ENCODE measurements around the gene CACNG7. TPM values are rescaled to one million over a fixed set of nuclear protein-coding genes. Genes with fewer than 3 reads are reported as not detected.

Gene CACNG7
- total RNA-seq, 4 donors from 2014 or later: not detected

- no peak overlapping the region for H3K4me3 ChIP-seq (ENCODE audit: low read depth, poor library complexity, severe bottlenecking)
- DNase-seq (ENCODE audit: low spot score in 2 of 2): no peak
- intact Hi-C loops (cut with DNase I; ENCODE audit: low total_unique reads): no loop called here
- no peak for TF ChIP-seq CTCF (IDR thresholded peaks at IDR 0.05)
- no peak for TF ChIP-seq POLR2A (IDR thresholded peaks at IDR 0.05)
- 91 to 92% methylated on average over 10 of the region's 10 CpGs for WGBS, 2 donors
Measured at GRCh38 chr19:53885036-53885435, 24.0 kb upstream of the CACNG7 start.

GRCh38 chr19:53892301-53892980, 16.6 kb upstream of the CACNG7 start:
- H3K4me3 ChIP-seq (ENCODE audit: low read depth, poor library complexity, severe bottlenecking): no peak overlapping the region
- no peak for DNase-seq (ENCODE audit: low spot score in 2 of 2)
- TF ChIP-seq CTCF (IDR thresholded peaks at IDR 0.05) (no peak), POLR2A (IDR thresholded peaks at IDR 0.05) (no peak)
- intact Hi-C loops (cut with DNase I; ENCODE audit: low total_unique reads): no loop called here
- 72 to 79% methylated on average over 23 of the region's 23 CpGs for WGBS, 2 donors

GRCh38 chr19:53892981-53893325, 16.1 kb upstream of the CACNG7 start:
- no peak for TF ChIP-seq CTCF (IDR thresholded peaks at IDR 0.05)
- TF ChIP-seq POLR2A (IDR thresholded peaks at IDR 0.05): no peak
- WGBS, 2 donors: 67 to 77% methylated on average over 8 of the region's 8 CpGs
- intact Hi-C loops (cut with DNase I; ENCODE audit: low total_unique reads): no loop called here
- H3K4me3 ChIP-seq (ENCODE audit: low read depth, poor library complexity, severe bottlenecking): no peak overlapping the region
- no peak for DNase-seq (ENCODE audit: low spot score in 2 of 2)

GRCh38 chr19:53894707-53895106, 14.4 kb upstream of the CACNG7 start:
- TF ChIP-seq CTCF (IDR thresholded peaks at IDR 0.05) (no peak), POLR2A (IDR thresholded peaks at IDR 0.05) (no peak)
- 55 to 61% methylated on average over 9 of the region's 9 CpGs for WGBS, 2 donors
- intact Hi-C loops (cut with DNase I; ENCODE audit: low total_unique reads): no loop called here
- no peak for DNase-seq (ENCODE audit: low spot score in 2 of 2)
- H3K4me3 ChIP-seq (ENCODE audit: low read depth, poor library complexity, severe bottlenecking): no peak overlapping the region

GRCh38 chr19:53896682-53897081, 12.4 kb upstream of the CACNG7 start:
- intact Hi-C loops (cut with DNase I; ENCODE audit: low total_unique reads): no loop called here
- 54 to 55% methylated on average over 4 of the region's 4 CpGs for WGBS, 2 donors
- no peak for TF ChIP-seq POLR2A (IDR thresholded peaks at IDR 0.05)
- H3K4me3 ChIP-seq (ENCODE audit: low read depth, poor library complexity, severe bottlenecking): no peak overlapping the region
- DNase-seq (ENCODE audit: low spot score in 2 of 2): no peak

- TF ChIP-seq CTCF (IDR thresholded peaks at IDR 0.05) (no peak), POLR2A (IDR thresholded peaks at IDR 0.05) (no peak)
- whole genome bisulfite sequencing, 2 donors: 63 to 68% methylated on average over 4 of the region's 4 CpGs
- intact Hi-C loops (cut with DNase I; ENCODE audit: low total_unique reads): no loop called here
- no peak for DNase-seq (ENCODE audit: low spot score in 2 of 2)
- H3K4me3 ChIP-seq (ENCODE audit: low read depth, poor library complexity, severe bottlenecking): no peak overlapping the region
Measured at GRCh38 chr19:53897459-53897858, 11.6 kb upstream of the CACNG7 start.

Data from lower leg skin (tissue), 4 donors.